C4-2B (cell line): Measurements from ENCODE around the gene SKI.

Experiments
- CTCF ChIP-seq: fragments of 450-650 bp; conservative IDR thresholded peaks from 2 replicates; pipeline ENCODE4 v1.5.1; 2017; ENCODE audit warnings: mild to moderate bottlenecking
- ZFX ChIP-seq: fragments of 450-650 bp; IDR thresholded peaks from 2 replicates; pipeline ENCODE4 v1.6.1; 2017

GRCh38 chr1:2267862-2268261 lies 39.7 kb downstream of the SKI start:
- TF ChIP-seq CTCF (no peak), ZFX (no peak)
